Activated CD8-positive, alpha-beta memory T cell treated with anti-CD3 and anti-CD28 coated beads, Interleukin-2, amount 50 U/mL, for 48 hours (primary cell): ENCODE measurements around the gene DHRS13.
"Not testable (repeated sequence)": the region's sequence is repeated elsewhere in the genome, so short reads cannot be mapped to it uniquely, and the experiment has no call there.

Experiments
- DNase-seq: peaks from one replicate; pipeline ENCODE4 v3.0.0-alpha.2; 2020

Gene DHRS13

DNA sequence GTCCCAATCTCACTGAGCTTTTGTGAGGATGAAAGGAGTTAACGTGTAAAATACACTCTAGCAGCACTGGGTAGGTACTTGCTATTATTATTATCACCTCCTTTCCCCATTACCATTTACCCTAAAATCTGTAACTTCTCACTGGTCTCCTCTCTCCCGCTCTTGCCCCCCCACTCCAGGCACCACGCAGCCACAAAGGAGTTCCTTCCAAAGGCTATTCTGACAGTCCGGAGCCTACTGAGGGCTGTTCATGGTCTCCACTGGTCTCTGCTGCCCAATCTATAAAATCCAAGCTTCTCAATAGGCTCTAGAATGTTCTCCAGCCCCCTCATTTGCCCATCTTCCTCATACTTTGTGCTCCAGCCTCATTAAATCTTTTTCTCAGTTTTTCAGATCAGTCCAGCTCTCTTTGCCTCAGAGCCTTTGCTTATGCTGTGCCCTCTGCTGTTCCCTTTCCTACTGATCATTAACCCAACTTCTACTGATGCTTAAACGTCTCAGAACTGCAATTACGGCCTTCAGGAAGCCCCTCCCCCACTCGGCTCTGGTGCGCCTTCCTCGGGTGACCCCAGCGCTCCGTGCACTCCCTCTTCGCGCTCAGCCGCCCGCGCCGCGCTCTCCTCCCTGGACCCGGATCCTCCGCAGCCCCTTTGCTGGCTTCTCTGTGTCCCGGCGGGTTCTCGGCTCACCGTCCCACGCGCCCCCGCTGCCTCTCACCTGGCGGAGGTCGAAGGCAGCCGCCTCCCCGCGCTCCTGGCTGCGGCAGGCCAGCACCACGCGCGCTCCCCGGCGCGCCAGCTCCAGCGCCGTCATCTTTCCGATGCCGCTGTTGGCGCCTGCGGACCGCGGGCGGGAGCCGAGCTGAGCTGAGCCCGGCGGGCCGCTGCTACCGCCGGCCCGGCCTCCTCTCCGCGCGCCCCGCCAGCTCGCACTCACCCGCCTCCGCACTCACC, 737 bp downstream of the DHRS13 start:
- DNase-seq: peak; percentile 79

DNA sequence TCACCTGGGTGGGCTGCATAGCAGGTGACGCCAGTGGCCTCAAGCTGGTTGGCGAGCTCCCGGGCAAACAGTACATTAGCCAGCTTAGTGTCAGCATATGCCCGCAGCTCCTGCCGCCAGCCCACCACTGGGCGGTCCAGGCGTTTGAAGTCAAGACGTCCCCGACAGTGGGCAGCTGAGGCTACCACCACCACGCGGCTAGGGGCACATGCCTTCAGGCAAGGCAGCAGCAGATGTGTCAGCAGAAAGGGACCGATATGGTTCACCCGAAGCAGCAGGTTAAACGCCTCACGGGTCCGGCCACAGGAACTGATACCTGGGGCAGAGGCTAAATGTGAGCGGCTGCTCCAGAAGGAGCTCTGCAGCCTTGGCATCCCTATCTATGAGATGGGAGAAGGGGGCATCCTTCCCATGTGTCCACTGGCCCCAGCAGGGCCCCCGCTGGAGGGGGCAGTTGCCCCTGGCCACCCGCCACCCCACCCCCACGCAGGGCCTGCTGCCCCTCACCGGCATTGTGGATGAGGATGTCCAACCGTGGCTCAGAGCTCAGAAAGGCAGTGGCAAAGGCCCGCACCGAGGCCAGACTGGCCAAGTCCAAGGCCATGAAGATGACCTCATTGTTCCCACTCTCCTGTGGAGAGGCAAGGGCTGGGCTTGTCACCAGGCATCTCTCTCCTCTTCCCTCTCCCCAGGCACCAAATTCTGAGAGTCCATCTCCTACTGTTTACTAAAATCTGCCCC, 1.7 kb downstream of the DHRS13 start:
- no peak for DNase-seq

DNA sequence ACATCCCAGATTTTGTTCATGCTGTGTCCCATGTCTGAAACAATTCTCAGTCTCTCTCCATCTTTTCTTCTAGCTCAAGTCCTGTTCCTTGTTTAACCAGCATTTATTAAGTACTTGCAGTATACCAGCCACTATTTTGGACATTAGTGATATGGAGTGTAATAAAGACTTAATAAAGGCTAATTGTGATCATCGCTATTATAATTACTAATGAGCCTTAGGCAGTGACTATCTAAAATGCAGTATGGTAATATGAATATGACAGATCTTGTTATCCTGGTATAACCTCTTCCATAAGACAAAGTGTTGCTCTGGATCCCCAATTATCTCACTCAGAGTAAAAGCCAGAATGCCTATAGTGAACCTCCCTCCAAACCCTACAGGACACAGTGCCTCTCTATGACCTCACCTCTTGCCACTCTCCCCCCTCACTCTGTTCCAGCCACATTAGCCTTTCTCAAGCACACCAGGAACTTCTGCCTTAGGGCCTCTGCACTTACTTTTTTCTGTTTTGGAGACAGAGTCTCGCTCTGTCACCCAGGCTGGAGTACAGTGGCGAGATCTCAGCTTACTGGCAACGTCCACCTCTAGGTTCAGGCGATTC, 3.6 kb downstream of the DHRS13 start:
- no peak for DNase-seq

DNA sequence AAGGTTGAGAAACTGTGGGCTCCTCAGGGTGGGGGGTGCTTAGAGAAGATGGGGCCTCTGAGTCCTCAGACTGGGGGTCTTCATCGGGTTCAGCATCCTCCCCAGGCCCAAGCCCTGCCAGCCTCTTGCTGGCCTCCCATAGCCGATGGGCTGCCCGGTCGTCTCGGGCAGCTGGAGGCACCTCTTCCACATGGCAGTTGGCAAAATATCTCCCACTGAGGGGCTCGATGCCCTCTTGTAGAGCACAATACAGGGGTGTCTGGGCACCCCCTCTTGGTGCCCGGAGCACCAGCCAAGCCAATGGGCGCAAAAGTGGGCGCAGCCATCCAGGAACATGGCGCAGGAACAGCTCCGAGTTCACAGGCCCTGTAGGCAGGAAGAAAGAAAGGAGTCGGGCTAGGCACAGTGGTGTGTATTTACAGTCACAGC, 4.3 kb downstream of the DHRS13 start:
- DNase-seq: no peak

DNA sequence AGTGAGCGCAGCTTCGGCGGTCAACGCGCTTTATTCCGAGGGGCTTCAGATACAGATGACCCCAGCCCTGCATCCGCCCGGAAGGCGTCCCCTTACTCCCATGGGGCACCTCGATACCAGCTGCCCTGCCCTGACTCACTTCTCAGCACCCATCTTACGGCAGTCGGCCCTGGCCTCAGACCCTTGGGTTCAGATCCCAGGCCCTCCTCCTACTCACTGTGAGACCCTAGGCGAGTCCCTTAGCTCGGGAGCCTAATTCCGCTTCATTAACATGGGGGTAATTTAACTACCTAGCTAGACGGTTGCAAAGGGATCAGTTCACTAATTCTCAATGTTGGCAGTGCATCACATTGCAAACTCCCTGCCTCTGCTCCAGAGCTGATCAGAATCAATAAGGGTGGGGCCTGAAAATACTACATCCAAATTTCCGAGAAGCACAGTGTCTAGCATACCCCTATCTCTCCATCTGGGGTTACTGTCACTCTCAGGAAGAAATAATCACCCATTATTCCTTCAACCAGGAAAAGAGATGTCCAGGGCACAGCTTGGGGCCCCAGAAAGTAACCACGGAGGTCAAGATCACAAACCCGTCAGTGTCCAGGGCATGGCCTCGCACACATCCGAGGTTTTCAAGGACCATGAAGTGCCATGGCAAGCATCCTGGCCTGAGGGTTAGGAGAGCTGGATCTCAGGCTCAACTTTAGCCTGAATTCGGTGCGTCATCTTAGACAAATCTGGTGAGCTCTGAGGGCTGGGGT, 4.9 kb downstream of the DHRS13 start:
- no peak for DNase-seq

DNA sequence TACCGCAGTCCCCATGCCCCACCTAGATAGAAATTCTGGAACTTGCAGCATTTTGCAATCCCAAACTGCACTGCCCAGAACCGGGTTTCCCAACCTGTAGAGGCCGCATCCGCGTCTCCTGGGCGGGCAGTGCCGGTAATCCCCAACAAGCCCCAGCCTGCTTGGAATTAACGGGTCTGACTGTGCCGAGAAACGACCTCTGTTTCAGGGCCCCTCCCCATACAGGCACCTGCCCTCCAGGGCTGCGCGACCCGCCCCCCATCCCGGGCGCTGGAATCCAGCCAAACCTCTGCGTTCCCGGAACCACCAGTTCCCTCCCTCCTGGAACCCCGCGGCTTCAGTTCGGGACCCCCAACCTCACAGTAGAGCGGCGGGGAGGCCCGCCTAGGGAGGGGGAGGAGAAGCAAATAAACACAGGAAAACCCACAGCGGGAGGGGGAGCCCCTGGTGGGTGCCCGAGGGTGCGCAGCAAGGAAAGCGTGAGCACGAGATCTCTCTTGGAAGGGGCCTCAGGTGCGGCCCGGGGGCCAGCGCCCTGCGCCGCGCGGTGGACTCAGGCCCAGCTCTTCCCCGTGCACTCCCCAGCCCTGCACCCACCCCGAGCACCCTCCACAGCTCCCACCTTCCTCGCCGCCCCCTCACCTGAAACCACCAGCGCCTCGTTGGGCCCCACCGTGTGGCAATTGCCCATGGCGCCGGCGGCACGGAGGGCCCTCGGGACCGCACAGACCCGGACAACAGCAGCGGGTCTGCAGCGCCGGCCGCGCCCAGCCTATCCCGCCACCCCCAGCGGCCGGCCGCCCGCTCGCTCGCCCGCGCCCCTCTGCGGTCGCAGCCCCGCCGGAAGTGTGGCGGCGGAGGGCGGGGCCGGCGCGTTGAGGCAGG, 5.8 kb downstream of the DHRS13 start, which contains the start of gene FLOT2:
FLOT2 (minus strand) TSS at position 850 of the 885 bp plus-strand sequence; CDS start at position 691, 159 bp downstream.
- peak; percentile 79 for DNase-seq

DNA sequence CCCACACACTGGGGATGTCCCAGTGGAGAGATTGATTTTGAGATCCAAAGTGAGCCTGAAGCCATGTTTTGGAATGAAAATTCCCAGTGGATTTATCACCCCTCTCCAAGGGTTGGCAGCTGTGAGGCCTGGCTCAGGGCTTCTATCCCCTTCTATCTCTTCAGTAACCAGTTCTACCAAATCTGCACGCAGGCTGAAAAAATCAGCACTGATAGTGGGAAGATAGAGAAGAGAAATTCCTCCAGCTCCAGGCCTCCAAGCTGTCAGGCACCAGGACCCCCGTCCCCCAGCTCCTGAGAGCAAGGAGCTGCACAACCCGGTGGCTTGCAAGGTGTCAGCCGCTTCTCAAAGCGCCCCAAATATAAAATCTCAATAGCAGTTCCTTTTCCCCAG, 6.4 kb downstream of the DHRS13 start:
- DNase-seq: no peak

DNA sequence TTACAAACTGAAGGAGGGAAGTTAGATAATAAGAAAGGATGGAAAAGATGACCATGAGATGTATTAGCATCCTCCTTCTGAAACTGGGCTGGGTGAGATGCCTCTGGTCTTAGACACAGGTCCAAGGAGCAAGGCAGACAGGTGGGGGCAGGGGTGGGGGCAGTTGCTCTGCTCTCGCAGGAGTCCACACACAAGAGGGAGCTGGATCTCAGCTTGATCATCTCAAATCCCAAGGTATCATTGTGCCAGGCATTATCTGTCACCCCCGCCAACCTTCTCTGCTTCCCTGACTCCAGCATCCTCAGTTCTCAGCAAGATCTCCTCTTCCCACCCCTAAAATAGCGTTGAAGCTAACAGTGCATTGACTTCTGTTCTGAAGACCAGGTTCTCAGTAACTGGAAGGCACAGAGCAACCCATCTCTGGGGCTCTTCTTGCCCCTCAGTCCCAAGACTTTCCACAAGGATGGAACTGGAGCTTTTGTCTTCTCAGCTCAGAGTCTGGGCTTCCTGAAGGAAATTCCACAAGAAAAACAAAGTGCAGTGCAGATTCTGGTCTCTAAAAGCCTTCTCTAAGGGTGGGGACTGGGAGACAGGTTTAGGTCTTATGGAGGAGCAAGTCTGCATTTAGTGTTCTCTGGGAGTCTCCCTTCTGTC, 7.0 kb downstream of the DHRS13 start:
- DNase-seq: no peak

DNA sequence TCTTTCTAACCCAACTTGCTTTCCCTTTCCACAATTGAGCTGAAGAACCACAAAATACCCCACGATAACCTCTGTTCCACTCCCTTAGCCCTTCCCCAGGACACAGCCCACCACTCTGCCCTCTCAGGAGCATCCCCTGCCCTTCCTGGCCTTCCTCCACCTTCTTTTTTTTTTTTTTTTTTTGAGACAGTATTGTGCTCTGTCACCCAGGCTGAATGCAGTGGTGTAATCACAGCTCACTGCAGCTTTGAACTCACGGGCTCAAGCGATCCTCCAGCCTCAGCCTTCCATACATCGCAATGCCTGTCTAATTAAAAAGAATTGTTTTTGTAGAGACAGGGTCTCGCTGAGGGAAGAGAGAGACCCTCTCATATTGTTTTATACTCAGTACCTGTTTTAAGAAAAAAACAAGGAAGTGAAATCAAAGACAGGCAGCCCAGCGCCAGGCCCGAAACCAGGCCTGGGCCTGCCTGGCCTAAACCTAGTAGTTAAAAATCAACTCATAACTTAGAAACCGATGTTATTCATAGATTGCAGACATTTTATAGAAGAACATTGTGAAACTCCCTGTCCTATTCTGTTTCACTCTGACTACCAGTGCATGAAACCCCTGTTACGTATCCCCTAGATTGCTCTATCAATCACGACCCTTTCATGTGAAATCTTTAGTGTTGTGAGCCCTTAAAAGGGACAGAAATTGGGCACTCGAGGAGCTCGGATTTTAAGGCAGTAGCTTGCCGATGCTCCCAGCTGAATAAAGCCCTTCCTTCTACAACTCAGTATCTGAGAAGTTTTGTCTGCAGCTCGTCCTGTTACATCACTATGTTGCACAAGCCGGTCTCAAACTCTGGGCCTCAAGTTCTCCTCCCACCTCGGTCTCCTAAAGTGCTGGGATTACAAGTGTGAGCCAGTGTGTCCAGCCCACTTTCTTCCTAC, 9.4 kb downstream of the DHRS13 start:
- not testable (repeated sequence) for DNase-seq

DNA sequence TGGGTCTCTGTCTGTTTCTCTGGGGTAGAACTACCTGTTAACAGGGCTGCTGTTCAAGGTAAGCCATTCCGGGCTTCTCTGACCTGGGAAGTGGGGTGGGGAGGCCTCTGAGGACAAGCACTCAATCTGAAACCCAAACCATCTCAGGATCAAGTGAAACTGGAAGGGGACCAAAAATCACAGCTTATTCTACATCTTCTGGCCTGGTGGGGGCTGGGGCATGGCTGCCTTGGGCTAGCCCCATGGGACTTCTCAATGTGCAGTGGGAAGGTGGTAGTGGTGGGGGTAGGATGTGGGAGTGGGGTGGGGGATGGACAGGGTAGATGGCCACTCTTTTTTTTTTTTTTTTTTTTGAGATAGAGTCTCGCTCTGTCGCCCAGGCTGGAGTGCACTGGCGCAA, 10.9 kb downstream of the DHRS13 start:
- DNase-seq: no peak

DNA sequence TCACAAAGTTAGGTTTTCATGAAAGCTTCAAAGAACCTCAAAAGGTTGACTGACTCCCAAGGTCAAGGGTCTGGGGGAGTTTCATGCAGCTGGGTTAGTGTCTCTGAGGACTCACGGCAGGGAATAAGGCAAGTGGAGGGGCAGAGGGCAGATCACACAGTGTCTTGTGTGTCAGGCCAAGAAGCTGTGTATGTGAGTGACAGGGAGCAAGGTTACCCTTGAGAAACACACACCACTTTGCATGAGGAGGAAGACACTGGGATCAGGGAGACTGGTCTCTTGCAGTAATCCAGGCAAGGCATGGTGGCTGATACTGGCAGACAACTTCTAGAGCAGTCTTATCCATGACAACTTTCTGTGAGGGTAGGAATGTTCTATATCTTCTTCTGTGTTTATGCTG, 11.7 kb downstream of the DHRS13 start:
- no peak for DNase-seq

DNA sequence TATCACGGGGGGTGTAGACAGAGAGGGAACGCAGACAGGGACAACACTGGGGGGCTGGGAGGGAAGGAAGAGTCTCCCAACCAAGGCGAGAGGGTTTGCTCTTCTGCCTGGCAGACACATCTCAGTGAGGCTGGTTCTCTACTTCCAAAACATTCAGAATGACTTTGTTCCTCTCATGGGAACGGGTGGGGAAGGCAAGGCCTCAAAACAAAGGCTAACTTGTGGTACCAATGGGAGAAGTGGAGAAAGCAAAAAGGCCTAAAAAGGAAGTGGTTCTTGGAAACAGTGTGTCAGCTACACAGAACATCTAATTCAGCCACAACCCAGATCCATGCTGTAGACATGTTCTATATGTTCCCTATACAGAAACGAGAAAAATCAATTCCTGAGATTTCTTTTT, 12.9 kb downstream of the DHRS13 start:
- DNase-seq: no peak

DNA sequence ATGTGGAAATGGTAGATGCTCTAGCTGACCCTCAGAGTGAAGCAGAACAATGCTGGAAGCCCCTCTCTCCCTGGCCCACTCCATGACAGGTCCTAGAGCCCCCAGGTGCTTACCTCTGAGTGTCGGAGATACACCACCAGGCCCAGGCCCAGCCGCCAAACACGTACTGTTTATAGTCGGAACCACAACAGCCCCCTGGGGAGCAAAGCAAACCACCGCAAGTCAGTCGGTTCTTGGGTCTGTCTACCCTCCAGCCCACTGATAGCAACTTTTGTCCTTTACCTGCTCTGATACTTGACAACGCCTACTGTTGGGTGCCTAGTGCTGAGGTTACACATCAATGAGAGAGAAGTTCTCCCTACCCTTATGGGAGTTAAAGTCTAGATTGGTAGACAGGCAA, 14.0 kb downstream of the DHRS13 start:
- DNase-seq: no peak

DNA sequence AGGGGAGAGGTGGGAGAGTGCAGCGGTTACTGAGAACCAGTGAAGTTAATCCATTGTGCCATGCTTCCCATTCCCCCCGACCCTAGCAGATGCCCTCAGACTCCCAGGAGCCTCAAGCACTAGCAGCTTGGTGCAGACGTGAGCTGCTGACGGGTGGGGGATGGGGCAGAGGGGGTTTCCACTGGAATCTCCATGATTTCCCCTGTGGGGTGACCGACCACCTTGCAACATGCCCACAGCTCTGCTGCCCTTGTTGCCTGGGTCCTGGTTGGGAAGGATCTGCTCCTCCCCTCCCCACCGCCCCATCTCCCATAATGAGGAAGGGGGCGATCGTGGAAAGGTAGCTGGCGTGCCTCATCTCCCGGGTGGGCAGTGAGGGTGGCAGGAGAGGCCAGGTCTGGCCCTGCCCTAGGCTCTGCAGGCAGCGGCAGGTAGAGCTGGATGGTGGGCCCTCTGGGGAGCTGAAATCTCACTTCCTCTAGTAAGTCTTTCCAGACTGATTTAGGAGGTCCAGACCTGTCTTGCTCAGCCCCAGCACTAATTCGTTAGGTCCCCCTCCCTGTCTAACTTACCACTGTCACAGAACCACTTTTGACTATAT, 14.9 kb downstream of the DHRS13 start:
- no peak for DNase-seq

DNA sequence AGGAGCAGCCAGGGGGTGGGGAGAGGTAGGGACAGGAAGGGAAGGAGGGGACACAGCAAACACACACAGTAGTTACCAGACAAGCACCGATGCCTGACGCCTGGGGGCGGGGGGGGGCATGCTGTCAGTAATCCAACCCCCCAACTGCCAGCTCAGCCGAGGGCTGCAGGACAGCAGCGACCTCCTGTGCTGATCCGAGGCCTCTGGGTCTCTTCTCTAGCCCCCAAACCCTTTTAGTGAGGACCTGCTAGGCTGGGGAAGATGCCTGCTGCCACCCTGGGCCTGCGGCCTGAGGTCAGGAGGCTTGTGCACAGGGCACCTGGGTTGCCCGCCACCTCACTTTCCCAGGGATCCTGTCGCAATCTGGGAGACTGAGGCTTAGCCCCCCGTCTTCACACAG, 16.9 kb downstream of the DHRS13 start:
- DNase-seq: no peak

DNA sequence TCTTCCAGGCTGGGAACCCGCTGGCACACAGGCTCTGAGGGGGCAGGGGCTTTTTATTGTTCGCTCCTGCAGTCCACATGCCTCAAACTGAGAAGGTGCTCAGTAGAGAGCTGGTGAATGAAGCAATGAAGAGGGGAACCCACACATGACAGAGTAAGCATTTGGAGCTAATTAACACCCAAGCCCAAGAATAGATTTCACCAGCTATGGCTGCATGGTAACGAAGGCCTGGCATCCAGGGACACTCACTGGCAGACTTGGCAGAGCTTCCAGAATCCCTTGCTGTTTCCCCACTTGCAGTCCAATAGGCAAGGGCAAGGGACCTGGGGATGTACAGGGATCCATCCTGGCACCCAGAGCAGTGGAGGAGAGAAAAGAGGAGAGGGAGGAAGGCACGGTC, 17.5 kb downstream of the DHRS13 start:
- DNase-seq: no peak

DNA sequence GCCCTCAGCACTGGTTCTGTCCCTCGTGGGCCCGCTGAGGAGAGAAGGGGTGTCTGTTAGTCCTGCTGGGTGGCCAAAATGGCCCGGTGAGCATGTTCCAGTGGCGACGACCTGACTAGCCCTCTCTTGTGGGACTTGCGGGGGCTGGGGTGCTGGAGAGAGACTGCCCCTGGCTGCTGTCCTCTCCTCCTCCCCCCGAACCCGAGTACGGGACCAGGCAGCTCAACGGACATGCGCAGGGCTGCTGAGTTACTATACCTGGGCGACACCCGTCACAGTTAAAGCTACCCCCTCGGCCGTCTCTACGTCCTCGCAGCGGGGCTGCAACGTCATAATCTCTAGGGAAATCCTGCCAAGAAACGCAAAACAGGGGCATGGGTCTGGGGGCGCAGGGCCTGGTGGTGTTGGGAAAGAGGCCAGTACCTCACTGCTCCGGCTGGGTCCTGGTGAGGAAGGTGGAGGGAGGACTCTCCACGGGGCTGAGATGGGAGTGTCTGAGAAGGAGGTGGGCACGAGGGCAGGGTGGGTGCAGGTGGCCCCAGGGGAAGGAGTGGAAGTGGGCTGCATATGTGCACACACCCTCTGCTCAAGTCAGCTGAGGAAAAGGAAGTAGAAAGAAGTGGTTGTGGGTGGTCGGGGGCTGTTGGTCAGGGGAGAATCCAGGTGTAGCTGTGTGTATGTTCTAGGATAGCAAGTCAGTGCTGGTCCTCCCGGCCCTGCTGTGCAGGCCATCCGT, 18.7 kb downstream of the DHRS13 start:
- no peak for DNase-seq

DNA sequence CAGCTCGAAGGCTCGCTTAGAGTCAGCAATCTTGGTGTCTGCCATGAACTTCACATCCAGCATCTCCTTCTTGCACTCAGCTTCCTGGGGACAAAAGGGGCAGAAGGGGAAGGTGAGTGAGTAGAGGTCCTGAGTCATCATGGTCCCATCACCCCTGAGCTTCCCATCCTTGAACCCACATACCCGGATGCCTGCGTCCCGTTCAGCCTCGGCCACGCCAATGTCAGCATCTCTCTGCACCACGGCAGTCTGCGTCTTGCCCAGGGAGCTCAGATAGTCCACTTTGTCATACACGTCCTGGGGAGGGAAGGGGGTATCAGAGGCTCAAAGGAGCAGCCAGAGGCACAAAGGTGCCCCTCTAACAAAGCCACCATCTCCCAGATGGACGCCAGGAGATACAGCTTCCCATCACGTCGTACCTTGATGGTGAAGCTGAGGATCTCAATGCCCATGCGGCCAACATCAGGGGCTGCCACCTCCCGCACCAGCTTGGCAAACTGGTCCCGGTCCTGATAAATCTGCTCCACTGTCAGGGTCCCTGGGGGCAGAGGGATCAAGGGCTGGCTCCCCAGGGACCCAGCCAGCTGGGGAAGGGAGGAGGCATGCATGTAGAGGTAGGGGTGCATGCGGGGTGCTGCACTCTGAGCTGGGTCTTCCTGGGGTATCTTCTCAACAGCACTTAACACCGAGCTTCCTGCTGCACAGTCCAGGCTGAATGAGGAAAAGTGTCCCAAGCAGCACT, 20.6 kb downstream of the DHRS13 start:
- DNase-seq: no peak
